HG02840 (cell line): ENCODE data around the gene NLRP4.

Source experiments
- ATAC-seq: cut with Tn5 transposase; IDR thresholded peaks from one replicate; pipeline ENCODE4 v1.9.1; 2021; ENCODE audit warnings: mild to moderate bottlenecking, moderate library complexity, moderate number of reproducible peaks; ENCODE audit not compliant: unreplicated experiment, low FRiP score

The NLRP4 gene, protein sequence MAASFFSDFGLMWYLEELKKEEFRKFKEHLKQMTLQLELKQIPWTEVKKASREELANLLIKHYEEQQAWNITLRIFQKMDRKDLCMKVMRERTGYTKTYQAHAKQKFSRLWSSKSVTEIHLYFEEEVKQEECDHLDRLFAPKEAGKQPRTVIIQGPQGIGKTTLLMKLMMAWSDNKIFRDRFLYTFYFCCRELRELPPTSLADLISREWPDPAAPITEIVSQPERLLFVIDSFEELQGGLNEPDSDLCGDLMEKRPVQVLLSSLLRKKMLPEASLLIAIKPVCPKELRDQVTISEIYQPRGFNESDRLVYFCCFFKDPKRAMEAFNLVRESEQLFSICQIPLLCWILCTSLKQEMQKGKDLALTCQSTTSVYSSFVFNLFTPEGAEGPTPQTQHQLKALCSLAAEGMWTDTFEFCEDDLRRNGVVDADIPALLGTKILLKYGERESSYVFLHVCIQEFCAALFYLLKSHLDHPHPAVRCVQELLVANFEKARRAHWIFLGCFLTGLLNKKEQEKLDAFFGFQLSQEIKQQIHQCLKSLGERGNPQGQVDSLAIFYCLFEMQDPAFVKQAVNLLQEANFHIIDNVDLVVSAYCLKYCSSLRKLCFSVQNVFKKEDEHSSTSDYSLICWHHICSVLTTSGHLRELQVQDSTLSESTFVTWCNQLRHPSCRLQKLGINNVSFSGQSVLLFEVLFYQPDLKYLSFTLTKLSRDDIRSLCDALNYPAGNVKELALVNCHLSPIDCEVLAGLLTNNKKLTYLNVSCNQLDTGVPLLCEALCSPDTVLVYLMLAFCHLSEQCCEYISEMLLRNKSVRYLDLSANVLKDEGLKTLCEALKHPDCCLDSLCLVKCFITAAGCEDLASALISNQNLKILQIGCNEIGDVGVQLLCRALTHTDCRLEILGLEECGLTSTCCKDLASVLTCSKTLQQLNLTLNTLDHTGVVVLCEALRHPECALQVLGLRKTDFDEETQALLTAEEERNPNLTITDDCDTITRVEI

DNA sequence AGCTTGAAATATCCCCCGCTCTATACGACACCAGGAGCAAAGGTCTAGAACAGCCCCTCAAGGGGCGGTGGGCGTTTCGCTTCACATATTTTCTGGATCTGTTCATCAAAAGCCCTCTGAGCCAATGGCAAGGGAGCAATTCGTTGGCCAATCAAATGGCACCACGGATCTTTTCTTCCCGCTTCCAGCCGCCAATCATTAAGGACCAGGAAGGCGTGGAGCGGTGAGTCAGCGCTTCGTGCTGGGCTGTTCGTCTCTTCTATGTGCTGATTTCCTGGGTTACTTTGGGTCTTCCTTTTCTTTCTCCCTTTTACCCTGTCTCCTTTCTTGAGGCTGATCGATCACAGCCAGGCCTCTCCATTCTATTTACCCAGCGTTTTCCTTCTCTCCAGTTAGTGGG, at the start of gene NLRP4:
TSS of gene NLRP4 (plus strand) at position 201 of the 400 bp plus-strand sequence. CDS start 15,541 bp downstream, outside the sequence.
- no peak for ATAC-seq

DNA sequence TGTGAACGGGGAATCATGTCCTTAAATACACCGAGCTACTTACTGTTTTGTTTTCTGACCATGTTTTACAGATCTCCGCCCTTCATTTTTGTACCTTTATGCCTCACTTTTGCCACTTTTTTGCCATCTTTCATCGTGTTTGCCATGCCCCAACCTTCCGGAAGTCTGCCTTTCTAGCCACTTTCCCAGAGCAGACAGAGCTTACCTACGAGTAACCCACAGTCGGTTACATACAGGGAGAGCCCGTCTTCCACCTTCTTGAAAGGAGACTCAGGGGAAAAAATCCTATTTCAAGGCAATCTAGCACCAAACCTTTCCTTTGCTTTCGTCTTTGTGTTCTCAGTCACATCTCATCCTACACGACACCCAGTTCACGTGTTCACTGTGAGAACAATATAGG, 41.3 kb upstream of the NLRP4 start:
- no peak for ATAC-seq

DNA sequence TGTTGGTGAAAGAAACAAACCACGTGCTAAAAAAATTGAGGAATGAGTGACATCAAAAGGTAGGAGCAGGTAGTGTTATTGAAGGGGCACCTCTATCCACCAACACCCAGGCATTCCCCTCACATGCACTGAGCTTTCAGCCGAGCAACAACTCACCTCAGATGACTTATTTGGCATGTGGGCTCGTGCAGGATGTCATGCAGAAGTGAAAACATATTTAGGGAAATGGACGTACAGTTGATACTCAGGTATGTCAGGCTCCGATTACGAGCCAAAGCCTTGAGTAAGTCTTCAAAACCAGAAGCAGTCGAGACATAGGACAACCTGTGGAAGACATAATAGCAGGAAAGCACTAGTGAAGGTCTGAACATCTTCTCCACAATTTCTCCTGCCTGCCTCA, 34.9 kb upstream of the NLRP4 start:
- no peak for ATAC-seq

- ATAC-seq: no peak
Observed at GRCh38 chr19:55802281-55802680, 34.1 kb upstream of the NLRP4 start.

- ATAC-seq: no peak
Observed at GRCh38 chr19:55809381-55810058, 26.8 kb upstream of the NLRP4 start.

DNA sequence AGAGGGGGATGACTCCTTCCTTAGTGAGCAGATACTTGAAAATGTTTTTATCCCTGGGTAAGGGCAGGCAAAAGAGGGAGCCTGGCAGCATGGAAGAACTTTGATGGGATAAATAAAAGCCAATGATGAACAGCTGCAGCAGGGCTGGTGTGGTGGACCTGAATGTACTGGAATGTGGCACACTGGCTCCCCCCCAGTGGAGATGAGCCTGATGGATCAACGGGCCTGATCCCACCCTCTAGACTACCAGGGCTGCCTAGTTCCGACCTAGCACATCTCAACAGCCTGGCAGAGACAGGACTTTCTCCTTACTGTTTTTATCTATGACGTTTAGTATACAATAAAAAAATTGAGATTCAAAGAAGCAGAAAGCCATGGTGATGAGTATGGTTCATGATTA, 25.0 kb upstream of the NLRP4 start:
- ATAC-seq: no peak

DNA sequence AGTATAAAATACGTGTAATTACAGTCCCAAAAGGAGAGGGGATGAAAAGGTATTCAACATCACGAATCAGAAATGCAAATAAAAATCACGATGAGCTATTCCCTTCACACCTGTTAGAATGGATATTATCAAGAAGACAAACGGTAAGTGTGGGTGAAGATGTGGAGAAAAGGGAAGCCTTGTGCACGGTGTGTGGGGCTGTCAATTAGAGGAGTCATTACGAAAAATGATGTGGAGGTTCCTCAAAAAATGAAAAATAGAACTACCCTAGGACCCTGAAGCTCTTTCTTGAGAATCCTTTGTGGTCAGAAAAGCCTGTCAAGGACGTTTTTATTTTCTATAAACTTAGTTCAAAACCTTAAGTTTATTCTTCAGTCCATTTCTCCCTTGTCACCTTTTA, 23.9 kb upstream of the NLRP4 start:
- no peak for ATAC-seq

- no peak for ATAC-seq
Observed at GRCh38 chr19:55813906-55814305, 22.4 kb upstream of the NLRP4 start.

DNA sequence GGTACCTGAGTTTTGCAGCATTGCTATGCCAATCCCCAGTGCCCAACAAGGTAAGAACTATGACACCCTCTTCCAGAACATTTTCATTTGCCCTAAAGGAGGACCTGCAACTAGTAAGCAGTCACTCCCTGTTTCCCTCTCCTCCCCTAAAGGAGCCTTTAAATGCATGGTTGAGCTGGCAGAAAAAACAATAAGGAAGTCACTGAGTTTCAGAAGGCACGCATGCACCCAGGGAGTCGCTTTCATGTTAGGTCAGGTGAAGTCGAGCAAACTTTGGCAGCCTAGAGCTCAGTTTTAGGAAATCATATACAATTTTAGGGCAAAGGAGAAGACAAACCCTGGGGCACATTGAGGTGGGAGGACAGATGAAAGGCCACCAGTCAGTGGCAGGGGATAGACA, 16.3 kb upstream of the NLRP4 start:
- no peak for ATAC-seq

GRCh38 chr19:55830656-55831055, 5.7 kb upstream of the NLRP4 start:
- no peak for ATAC-seq

GRCh38 chr19:55831846-55832245, 4.5 kb upstream of the NLRP4 start, which contains the start of gene NLRP11:
Gene NLRP11, minus strand, starts transcription at chr19:55831999. Its CDS starts 13,825 bp downstream, at chr19:55818174.
- no peak for ATAC-seq

DNA sequence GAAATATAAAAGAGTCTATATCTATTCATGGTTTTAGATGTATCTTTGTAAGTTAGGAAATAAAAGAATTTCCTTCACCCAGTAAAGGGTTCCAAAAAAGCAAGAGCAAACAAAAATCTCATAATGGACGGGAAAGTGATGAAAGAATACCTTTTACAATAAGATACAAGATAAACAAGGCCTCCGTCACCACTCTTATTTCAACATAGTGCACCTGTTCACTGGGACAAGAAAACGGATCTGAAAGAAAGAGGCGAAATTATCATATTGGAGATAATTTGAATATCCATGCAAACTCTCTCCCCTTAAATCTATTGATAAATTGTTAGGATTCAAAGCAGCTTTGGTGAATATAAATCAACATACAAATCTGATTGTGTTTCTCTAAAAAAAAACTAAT, 3.7 kb upstream of the NLRP4 start:
- ATAC-seq: no peak

DNA sequence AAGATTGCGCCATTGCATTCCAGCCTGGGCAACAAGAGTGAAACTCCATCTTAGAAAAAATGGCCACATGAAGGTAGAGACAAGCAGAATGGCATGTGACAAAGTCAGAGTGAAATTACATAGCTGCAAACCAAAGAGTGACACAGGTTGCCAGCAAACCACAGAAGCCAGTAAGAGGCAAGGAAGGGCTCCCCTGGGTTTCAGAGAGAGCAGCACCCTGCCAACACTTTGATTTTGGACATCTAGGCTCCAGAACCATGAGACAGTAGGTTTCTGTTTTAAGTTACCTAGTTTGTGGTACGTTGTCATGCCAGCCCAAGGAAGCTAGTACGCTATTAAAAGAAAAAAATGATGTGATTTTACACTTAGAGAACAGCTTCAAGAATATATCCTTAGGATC, 1.9 kb downstream of the NLRP4 start:
- no peak for ATAC-seq

GRCh38 chr19:55838906-55839305, 2.6 kb downstream of the NLRP4 start:
- ATAC-seq: no peak

DNA sequence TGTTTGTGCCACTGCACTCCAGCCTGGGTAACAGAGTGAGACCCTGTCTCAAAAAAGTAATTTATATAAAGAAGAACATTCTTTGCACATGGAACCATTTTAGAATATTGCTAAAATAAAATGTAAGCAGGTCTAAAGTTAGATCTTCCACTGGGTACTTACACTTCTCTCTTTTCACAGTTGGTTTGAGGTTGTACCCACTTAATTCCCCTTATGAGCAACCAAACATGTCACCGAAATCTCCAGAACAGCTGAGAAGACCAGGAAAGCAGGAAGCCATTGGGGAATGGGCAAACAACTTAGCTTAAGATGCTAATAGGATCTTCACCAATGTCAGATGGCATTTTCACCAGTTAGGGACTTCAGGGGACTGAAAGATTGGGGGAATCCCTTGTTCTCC, 18.8 kb downstream of the NLRP4 start:
- ATAC-seq: no peak

DNA sequence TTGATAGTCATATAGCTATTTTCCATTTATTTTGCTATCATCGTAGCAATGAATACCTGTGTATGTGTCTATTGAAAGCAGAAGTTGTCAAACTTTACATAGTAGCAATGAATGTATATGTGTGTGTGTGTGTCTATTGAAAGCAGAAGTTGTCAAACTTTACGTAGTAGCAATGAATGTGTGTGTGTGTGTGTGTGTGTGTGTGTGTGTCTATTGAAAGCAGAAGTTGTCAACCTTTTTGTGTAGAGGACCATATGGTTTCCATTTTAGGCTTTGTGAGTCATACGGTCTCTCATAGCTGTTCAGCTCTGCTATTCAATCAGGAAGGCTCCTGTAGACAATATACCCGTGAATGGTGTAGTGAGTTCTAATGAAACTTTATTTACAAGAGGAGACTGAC, 20.8 kb downstream of the NLRP4 start:
- no peak for ATAC-seq

DNA sequence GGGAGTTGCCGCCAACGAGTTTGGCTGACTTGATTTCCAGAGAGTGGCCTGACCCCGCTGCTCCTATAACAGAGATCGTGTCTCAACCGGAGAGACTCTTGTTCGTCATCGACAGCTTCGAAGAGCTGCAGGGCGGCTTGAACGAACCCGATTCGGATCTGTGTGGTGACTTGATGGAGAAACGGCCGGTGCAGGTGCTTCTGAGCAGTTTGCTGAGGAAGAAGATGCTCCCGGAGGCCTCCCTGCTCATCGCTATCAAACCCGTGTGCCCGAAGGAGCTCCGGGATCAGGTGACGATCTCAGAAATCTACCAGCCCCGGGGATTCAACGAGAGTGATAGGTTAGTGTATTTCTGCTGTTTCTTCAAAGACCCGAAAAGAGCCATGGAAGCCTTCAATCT, 21.6 kb downstream of the NLRP4 start:
- ATAC-seq: no peak

DNA sequence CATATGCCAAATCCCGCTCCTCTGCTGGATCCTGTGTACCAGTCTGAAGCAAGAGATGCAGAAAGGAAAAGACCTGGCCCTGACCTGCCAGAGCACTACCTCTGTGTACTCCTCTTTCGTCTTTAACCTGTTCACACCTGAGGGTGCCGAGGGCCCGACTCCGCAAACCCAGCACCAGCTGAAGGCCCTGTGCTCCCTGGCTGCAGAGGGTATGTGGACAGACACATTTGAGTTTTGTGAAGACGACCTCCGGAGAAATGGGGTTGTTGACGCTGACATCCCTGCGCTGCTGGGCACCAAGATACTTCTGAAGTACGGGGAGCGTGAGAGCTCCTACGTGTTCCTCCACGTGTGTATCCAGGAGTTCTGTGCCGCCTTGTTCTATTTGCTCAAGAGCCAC, 22.1 kb downstream of the NLRP4 start:
- ATAC-seq: no peak

DNA sequence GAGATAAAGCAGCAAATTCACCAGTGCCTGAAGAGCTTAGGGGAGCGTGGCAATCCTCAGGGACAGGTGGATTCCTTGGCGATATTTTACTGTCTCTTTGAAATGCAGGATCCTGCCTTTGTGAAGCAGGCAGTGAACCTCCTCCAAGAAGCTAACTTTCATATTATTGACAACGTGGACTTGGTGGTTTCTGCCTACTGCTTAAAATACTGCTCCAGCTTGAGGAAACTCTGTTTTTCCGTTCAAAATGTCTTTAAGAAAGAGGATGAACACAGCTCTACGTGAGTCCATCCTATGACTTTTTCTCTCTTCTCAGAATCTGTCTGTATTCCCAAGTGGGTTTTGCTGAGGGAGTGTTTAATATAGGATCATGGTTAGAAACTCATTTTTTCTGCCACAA, 22.6 kb downstream of the NLRP4 start:
- no peak for ATAC-seq

GRCh38 chr19:55866521-55866920, 30.2 kb downstream of the NLRP4 start:
- no peak for ATAC-seq

DNA sequence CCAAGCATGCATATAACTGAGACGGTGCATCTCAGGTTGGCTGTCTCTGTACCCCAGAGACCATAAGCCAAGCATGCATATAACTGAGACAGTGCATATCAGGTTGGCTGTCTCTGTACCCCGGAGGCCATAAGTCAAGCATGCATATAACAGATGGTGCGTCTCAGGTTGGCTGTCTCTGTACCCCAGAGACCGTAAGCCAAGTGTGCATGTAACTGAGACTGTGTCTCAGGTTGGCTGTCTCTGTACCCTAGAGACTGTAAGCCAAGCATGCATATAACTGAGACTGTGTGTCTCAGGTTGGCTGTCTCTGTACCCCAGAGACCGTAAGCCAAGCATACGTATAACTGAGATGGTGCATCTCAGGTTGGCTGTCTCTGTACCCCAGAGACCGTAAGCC, 30.8 kb downstream of the NLRP4 start:
- ATAC-seq: no peak
